SH-SY5Y (cell line): ENCODE measurements around the gene CDK18.

Experiments used
- GATA2 ChIP-seq: IDR thresholded peaks from 2 replicates; pipeline ENCODE4 v1.6.1; 2011; ENCODE audit warnings: mild to moderate bottlenecking, low read depth, low read length
- GATA3 ChIP-seq: IDR thresholded peaks from 2 replicates; pipeline ENCODE4 v1.6.1; 2011; ENCODE audit warnings: low read depth, mild to moderate bottlenecking, low read length, moderate library complexity

DNA sequence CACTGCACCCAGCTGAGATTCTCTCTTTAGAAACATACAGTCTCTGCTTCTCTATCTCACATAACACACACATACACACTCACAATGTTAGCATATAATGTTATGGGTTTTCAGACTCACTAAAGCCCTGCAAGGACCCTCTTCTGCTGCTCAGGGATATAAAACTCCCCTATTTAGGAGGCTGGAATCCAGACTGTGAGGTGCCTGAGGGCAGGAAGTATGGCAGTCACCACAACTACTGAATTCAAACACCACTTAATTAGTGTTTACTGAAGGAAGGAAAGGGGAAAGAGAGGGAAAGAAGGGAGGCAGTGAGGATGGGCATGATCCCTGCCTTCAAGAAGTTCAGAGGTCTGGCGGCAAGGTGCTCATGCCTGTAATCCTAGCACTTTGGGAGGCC is 7.8 kb upstream of the CDK18 start:
- no peak for TF ChIP-seq GATA2
- TF ChIP-seq GATA3: no peak
